ENCODE data around the gene ANO10.
"Not testable (repeated sequence)": the region's sequence is repeated elsewhere in the genome, so short reads cannot be mapped to it uniquely, and the experiment has no call there.

The ANO10 gene

GRCh38 chr3:43627360-43627759, 5.5 kb upstream of the ANO10 start:
- no peak for DNase-seq

- DNase-seq, result no peak
Measured at GRCh38 chr3:43624619-43625305, 3.0 kb upstream of the ANO10 start.

DNA sequence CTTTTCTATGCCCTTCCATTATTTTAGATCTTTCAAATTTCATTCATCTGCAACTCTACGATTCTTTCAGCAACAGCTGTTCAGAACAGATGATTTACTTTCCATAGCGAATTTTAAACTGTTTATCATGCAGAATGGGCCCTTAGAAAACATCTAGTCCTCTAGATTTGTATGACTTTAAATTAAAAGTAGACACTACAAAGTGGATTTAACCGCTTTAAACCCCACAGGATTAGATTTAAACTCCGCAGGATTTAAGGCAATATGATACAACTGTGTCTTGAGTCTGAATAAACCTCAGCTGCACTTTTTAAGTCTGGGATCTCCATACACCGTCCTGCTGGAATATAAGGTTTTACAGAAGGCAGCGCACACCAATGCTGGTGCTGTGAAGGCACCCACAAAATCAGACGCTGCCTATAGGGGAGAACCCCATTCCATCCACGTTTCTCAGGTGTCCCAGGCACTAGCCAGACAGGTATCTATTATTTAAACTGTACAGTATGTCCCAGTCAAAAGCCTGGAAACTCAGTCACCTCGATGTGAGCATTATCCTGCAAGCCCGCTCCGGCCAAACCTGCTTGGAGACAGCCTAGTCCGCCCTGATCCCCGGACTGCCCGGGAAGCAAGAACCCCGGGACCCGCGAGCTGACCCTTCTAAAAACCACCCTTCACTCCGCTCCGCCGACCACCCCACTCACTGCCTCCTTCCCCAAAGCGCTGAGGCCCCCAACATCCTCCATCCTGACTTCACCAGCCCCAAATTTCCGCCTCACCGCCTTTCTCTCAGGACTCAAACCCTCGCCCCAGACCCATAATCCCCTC, 768 bp downstream of the ANO10 start:
- no peak for DNase-seq

DNA sequence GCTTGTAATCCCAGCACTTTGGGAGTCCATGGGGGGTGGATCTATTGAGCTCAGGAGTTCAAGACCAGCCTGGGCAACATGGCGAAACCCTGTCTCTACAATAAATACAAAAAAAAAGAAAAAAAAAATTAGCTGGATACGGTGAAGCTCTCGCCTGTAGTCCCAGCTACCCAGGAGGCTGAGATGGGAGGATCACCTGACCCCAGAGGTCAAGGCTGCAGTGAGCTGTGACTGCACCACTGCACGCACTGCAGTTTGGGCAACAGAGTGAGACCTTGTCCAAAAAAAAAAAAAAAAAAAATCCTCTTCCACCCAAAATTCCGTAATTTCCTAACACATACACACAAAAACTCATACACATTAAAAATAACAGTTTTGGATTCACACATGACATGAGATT, 2.2 kb downstream of the ANO10 start:
- no peak for DNase-seq

GRCh38 chr3:43618142-43618541, 3.7 kb downstream of the ANO10 start:
- no peak for DNase-seq

GRCh38 chr3:43616034-43616433, 5.8 kb downstream of the ANO10 start:
- DNase-seq, result no peak

DNA sequence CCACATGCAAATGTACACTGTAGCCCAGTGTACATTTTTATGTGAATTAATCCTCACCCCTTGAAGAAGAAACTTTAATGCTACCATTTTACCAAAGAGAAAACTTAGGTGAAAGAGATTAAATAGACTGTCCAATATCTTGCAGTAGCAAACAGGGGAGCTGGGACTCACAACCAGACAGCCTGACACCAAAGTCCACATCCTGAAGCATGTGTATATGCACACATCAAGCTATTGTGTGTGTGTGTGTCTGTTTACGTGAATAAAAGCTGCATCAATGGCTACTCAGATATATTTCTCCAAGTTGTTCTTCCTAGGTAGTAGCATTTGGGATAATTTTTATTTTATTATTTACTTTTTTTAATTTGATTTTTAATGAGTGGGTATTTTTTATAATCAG, 6.7 kb downstream of the ANO10 start:
- no peak for DNase-seq

DNA sequence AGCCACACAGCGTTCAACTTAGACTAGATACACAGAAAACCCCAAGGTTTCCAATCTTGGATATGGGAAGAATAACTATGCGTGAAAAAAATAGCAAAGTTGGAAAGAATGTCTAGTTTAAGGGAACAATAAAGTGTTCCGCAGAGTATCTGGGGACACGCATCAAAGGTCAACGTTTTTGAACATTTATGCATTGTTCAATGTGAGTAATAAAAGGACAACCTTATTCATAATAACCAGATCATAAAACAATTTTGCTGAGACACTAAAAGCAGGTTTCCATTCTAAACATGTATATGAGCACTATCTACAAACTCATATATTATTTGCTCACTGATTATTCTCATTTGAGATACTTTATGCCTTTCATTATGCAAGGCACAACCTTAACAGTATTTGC, 7.8 kb downstream of the ANO10 start:
- no peak for DNase-seq

GRCh38 chr3:43612419-43612818, 9.4 kb downstream of the ANO10 start:
- no peak for DNase-seq

DNA sequence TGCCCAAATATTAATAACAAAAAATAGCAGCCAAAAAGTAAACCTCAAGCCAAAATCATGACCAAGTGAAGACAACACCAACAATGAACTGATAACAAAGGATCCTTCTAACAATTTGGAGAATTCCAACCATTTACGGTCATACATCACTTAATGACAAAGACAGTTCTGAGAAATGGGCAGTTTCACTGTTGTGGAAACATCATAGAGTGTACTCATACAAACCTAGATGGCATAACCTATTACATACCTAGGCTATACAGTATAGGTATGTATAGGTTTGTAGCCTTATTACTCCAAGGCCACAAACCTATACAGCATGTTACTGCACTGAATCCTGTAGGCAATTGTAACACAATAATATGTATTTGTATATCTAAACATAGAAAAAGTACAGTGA, 12.4 kb downstream of the ANO10 start:
- no peak for DNase-seq

DNA sequence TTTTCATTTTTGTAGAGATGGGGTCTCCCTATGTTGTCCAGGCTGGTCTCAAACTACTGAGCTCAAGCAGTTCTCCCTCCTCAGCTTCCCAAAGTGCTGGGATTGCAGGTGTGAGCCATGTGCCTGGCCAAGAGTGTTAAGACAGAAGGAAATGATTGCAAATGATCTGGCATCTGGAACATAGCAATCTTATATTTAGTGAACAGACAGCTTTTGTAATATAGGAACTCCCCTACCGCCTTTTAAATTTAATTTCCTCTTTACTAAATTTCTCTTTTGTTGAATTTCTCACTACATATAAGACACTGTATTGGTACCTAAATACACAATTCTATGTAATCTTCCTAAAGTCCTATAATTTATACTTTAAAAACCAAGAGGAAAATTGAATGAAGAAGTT, 13.1 kb downstream of the ANO10 start:
- no peak for DNase-seq

- DNase-seq, result no peak
Measured at GRCh38 chr3:43606284-43606683, 15.5 kb downstream of the ANO10 start.

- DNase-seq, result not testable (repeated sequence)
Measured at GRCh38 chr3:43599959-43600358, 21.9 kb downstream of the ANO10 start.

GRCh38 chr3:43597961-43598360, 23.9 kb downstream of the ANO10 start:
- no peak for DNase-seq

DNA sequence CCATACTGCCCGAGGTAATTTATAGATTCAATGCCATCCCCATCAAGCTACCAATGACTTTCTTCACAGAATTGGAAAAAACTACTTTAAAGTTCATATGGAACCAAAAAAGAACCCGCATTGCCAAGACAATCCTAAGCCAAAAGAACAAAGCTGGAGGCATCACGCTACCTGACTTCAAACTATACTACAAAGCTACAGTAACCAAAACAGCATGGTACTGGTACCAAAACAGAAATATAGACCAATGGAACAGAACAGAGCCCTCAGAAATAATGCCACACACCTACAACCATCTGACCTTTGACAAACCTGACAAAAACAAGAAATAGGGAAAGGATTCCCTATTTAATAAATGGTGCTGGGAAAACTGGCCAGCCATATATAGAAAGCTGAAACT, 25.6 kb downstream of the ANO10 start:
- not testable (repeated sequence) for DNase-seq

GRCh38 chr3:43595280-43595679, 26.5 kb downstream of the ANO10 start:
- DNase-seq, result not testable (repeated sequence)

GRCh38 chr3:43593588-43593987, 28.2 kb downstream of the ANO10 start:
- not testable (repeated sequence) for DNase-seq

DNA sequence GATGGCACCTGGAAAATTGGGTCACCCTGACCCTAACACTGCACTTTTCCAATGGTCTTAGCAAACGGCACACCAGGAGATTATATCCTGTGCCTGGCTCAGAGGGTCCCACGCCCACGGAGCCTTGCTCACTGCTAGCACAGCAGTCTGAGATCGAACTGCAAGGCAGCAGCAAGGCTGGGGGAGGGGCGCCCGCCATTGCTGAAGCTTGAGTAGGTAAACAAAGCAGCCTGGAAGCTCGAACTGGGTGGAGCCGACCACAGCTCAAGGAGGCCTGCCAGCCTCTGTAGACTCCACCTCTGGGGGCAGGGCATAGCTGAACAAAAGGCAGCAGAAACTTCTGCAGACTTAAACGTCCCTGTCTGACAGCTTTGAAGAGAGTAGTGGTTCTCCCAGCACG, 29.9 kb downstream of the ANO10 start:
- DNase-seq, result not testable (repeated sequence)

GRCh38 chr3:43587303-43587702, 34.5 kb downstream of the ANO10 start:
- no peak for DNase-seq

GRCh38 chr3:43584043-43584826, 37.6 kb downstream of the ANO10 start:
- no peak for DNase-seq

DNA sequence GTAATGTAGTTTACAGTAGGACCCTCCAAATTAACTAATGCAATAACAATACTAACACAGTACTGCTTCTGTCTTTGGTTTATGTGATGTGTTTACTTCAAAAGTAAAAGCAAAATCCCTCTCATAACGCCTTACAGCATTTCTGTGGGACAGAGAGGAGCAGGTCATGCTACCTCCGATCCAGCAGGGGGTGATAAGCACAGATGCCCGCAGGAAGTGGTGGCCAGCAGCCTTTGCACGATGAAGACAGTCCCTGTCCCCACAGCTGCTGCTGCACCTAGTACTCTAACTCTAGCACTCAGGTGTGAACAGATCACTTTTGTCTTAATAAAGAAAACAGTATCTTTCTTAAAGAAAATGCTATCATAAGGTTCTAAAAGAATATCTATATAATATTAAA, 38.3 kb downstream of the ANO10 start:
- no peak for DNase-seq

DNA sequence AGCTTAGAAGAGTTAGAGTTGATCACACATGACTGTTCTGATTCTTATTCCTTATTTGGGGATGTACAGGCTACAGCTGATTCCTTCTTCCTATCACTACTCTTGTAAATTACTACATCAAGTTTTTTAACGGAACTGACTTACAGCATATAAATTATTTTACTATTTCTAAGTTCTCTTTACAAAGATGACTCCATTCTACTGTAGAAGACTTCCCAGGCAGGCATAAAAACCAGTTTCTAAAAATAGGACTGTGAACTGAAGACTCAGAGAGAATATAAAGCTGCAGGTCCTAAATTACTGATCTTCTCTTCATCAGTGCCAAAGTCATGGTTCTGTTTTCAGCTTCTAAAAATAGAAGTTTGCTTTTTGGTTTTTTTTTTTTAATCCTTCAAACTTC, 38.9 kb downstream of the ANO10 start:
- DNase-seq, result no peak

GRCh38 chr3:43581343-43581742, 40.5 kb downstream of the ANO10 start:
- DNase-seq, result no peak

DNA sequence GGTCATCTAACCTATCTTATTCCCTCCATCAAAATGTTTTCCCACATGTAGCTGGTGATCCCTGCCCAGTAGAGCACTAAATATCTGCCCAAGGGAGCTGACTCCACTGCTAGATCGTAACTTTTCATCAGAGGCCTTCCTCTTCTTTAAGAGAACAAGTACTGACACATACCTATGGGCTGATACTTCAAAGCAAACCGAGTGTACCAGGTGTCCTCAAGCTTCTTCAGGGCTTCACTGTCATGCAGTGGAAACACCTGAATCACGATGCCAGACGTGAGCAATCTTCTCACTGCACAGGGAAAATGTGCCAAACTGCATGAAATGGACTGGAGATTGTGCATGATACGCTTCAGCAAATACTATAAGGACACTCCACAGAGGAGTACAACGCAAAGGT, 41.6 kb downstream of the ANO10 start:
- no peak for DNase-seq
